Endothelial cell of umbilical vein (primary cell): ENCODE measurements around the gene MFSD6. TPM values are rescaled to one million over a fixed set of nuclear protein-coding genes. Genes with fewer than 3 reads are reported as not detected.

Source experiments
- BruUV-seq: library from RNA; stranded (reverse); fragments of 400-500 nt; replicated peaks from 2 replicates; lab custom pipeline; 2021; lab: Mats Ljungman, UMichigan
- CTCF ChIA-PET: fragments of 300-600, 350-600 bp; sonication (Branson Sonifier 250); formaldehyde crosslinking; loops from one replicate; lab custom pipeline; 2021; ENCODE audit warnings: antibody characterized with exemption, inconsistent platforms; lab: Charles Lee
- POLR2A ChIA-PET: fragments of 300-600, 350-600 bp; sonication (Branson Sonifier 250); formaldehyde crosslinking; loops from one replicate; lab custom pipeline; 2021; ENCODE audit warnings: antibody characterized with exemption, inconsistent platforms; lab: Charles Lee
- DNase-seq: peaks from one replicate; pipeline ENCODE4 v3.0.0-alpha.2; 2011; ENCODE audit warnings: low read depth, low spot score
- FAIRE-seq: peaks from 2 replicates; lab custom pipeline; 2011; peaks lifted over from hg19 to GRCh38; lab: Jason Lieb, UNC
- H2AFZ ChIP-seq: 2 replicates; pipeline ENCODE4 v1.6.0; 2012; ENCODE audit warnings: low read depth, low read length, control low read depth, inconsistent platforms
- H3K27ac ChIP-seq: 2 replicates; pipeline ENCODE4 v1.5.1; 2011; ENCODE audit warnings: low read depth, mild to moderate bottlenecking, control low read depth, low read length, moderate library complexity; ENCODE audit not compliant: insufficient read depth
- H3K27me3 ChIP-seq, 2 experiments: 2 replicates each; pipeline versions ENCODE4 v1.6.0 to v1.6.1; 2011; ENCODE audit warnings: low read length in 2 of 2, mixed read lengths in 1 of 2; ENCODE audit not compliant: control insufficient read depth in 2 of 2, insufficient read depth in 2 of 2
- H3K36me3 ChIP-seq, 2 experiments: 2 replicates in 1 of 2; 3 replicates in 1 of 2; pipeline ENCODE4 v1.5.1; 2011; ENCODE audit warnings: low read length in 2 of 2, mild to moderate bottlenecking in 1 of 2, moderate library complexity in 1 of 2; ENCODE audit not compliant: control insufficient read depth in 2 of 2, insufficient read depth in 2 of 2; ENCODE audit errors: extremely low read depth in 1 of 2
- H3K4me1 ChIP-seq: 3 replicates; pipeline ENCODE4 v1.5.1; 2011; ENCODE audit warnings: mild to moderate bottlenecking, low read length; ENCODE audit not compliant: control insufficient read depth, insufficient read depth; ENCODE audit errors: extremely low read depth
- H3K4me2 ChIP-seq: 2 replicates; pipeline ENCODE4 v1.6.1; 2011; ENCODE audit warnings: low read length, control low read depth, mixed read lengths; ENCODE audit not compliant: insufficient read depth
- H3K4me3 ChIP-seq, 3 experiments: fragments of 200-600 bp in 1 of 3; sonication (generic), shearing (Covaris generic) in 1 of 3; replicated peaks in 1 of 3; 2 replicates each; pipeline ENCODE4 v1.5.1; 2011 to 2016; ENCODE audit warnings: control low read depth in 3 of 3, low read length in 3 of 3, mild to moderate bottlenecking in 2 of 3, inconsistent platforms in 1 of 3, low read depth in 1 of 3, moderate library complexity in 1 of 3; ENCODE audit not compliant: insufficient read depth in 1 of 3
- H3K79me2 ChIP-seq: 2 replicates; pipeline ENCODE4 v1.6.0; 2012; ENCODE audit warnings: low read length, inconsistent platforms; ENCODE audit not compliant: control insufficient read depth, insufficient read depth
- H3K9ac ChIP-seq: replicated peaks from 2 replicates; pipeline ENCODE3; 2011; ENCODE audit warnings: low read length, control low read depth; ENCODE audit not compliant: insufficient read depth; ENCODE audit errors: extremely low read depth
- H3K9me1 ChIP-seq: replicated peaks from 3 replicates; pipeline ENCODE4 v1.6.0; 2011; ENCODE audit warnings: mild to moderate bottlenecking, low read length; ENCODE audit not compliant: control insufficient read depth, insufficient read depth; ENCODE audit errors: extremely low read depth
- H3K9me3 ChIP-seq: replicated peaks from 2 replicates; pipeline ENCODE4 v1.5.1; 2012; ENCODE audit warnings: low read length, inconsistent platforms; ENCODE audit not compliant: control insufficient read depth, insufficient read depth
- H4K20me1 ChIP-seq: replicated peaks from 2 replicates; pipeline ENCODE3; 2011; ENCODE audit warnings: mild to moderate bottlenecking, low read length; ENCODE audit not compliant: control insufficient read depth, insufficient read depth; ENCODE audit errors: extremely low read depth
- EZH2 ChIP-seq: IDR thresholded peaks from 2 replicates; pipeline ENCODE4 v1.6.1; 2012; ENCODE audit warnings: borderline replicate concordance, low read depth, mild to moderate bottlenecking, moderate library complexity, low read length, inconsistent platforms; ENCODE audit not compliant: severe bottlenecking
- FOS ChIP-seq: IDR thresholded peaks from 2 replicates; pipeline ENCODE4 v1.6.1; 2011; ENCODE audit warnings: mild to moderate bottlenecking, low read length, moderate library complexity, borderline replicate concordance; ENCODE audit not compliant: insufficient read depth
- GATA2 ChIP-seq: IDR thresholded peaks from 2 replicates; pipeline ENCODE4 v1.7.0; 2011; ENCODE audit warnings: low read depth, mild to moderate bottlenecking, moderate library complexity, mixed read lengths, low read length; ENCODE audit not compliant: insufficient read length, insufficient read depth
- JUN ChIP-seq: IDR thresholded peaks from 2 replicates; pipeline ENCODE4 v1.6.1; 2011; ENCODE audit warnings: borderline replicate concordance, low read depth; ENCODE audit not compliant: insufficient read length, insufficient read depth
- MAX ChIP-seq: IDR thresholded peaks from 2 replicates; pipeline ENCODE4 v1.6.1; 2011; ENCODE audit not compliant: insufficient read depth, insufficient read length
- MYC ChIP-seq: IDR thresholded peaks from one replicate; pipeline ENCODE4 v1.6.1; 2011; ENCODE audit warnings: mild to moderate bottlenecking, low read depth, low read length
- POLR2A ChIP-seq: IDR thresholded peaks from 2 replicates; pipeline ENCODE4 v1.6.1; 2012; ENCODE audit warnings: low read depth, mild to moderate bottlenecking, control low read depth, low read length
- POLR2AphosphoS5 ChIP-seq: IDR thresholded peaks from 2 replicates; pipeline ENCODE4 v1.6.1; 2012; ENCODE audit warnings: low read depth, mild to moderate bottlenecking, control low read depth, low read length, moderate library complexity; ENCODE audit not compliant: insufficient read depth
- dilution Hi-C: fragments of 300-500 bp; cut with MboI; formaldehyde crosslinking; loops from one replicate; pipeline ENCODE4 v1.15.0; 2019; ENCODE audit warnings: low sequenced_read_pairs; ENCODE audit not compliant: extremely low pct_ligation_motif_present
- intact Hi-C: fragments of 100-400 bp; cut with micrococcal nuclease; formaldehyde crosslinking; loops from one replicate; pipeline ENCODE4 v1.10.0; 2022
- polyA plus RNA-seq, 4 experiments: library from polyadenylated mRNA; depleted of rRNA in 3 of 4; stranded (reverse) in 3 of 4; unstranded in 1 of 4; fragments of >200 nt; gene quantifications; 2 replicates each; pipeline versions ENCODE4 v1.2.1 to v1.2.3, GENCODE V29; 2011 to 2012; ENCODE audit warnings: missing spikeins in 1 of 4
- total RNA-seq: library from RNA; stranded (reverse); gene quantifications from 2 replicates; pipeline ENCODE4 v1.2.3, GENCODE V29; 2021
- TF ChIP-seq, protein P1 (sequence below), 2 donors: IDR thresholded peaks; 1 replicate in 1 of 2; 2 replicates in 1 of 2; pipeline ENCODE4 v1.5.1; 2011; ENCODE audit warnings: low read length in 2 of 2, mild to moderate bottlenecking in 2 of 2, moderate library complexity in 2 of 2, control low read depth in 1 of 2, inconsistent platforms in 1 of 2, low read depth in 1 of 2; ENCODE audit not compliant: insufficient read depth in 1 of 2; ENCODE audit errors: extremely low read depth in 1 of 2

The MFSD6 gene
- total and polyA plus RNA-seq, 2 donors (not counting 3 experiments of a cell fraction or from before 2014, with no cell fraction given), result 4.3 to 4.5 TPM

- Histone ChIP-seq H3K4me3 (no peak overlapping the region), H3K27ac (no peak overlapping the region), H3K4me2 (no peak overlapping the region), H2AFZ (no peak overlapping the region), H3K9me3 (no peaks in the 10 kb centered on the region), H4K20me1 (peaks cover 2% of the 10 kb centered on the region), H3K4me1 (no peaks in the 10 kb centered on the region), H3K9ac (no peak overlapping the region), H3K9me1 (no peaks in the 10 kb centered on the region), H3K79me2 (no peaks in the 10 kb centered on the region), H3K27me3 (no peaks in the 10 kb centered on the region), H3K36me3 (peaks cover 5 to 9% of the 10 kb centered on the region in 2 experiments)
- ChIA-PET POLR2A (no interaction called here), CTCF (interaction anchor here (0.9 to 1.3 kb wide), 2 partner anchors 10 to 37 kb away, joined by 3 to 4 read pairs; no protein-coding TSS in a partner anchor)
- dilution Hi-C loops, result no loop called here
- TF ChIP-seq EZH2 (no peak), POLR2A (no peak), GATA2 (no peak), POLR2AphosphoS5 (no peak), FOS (no peak), JUN (no peak), MAX (no peak), MYC (no peak)
- TF ChIP-seq, protein P1, sequence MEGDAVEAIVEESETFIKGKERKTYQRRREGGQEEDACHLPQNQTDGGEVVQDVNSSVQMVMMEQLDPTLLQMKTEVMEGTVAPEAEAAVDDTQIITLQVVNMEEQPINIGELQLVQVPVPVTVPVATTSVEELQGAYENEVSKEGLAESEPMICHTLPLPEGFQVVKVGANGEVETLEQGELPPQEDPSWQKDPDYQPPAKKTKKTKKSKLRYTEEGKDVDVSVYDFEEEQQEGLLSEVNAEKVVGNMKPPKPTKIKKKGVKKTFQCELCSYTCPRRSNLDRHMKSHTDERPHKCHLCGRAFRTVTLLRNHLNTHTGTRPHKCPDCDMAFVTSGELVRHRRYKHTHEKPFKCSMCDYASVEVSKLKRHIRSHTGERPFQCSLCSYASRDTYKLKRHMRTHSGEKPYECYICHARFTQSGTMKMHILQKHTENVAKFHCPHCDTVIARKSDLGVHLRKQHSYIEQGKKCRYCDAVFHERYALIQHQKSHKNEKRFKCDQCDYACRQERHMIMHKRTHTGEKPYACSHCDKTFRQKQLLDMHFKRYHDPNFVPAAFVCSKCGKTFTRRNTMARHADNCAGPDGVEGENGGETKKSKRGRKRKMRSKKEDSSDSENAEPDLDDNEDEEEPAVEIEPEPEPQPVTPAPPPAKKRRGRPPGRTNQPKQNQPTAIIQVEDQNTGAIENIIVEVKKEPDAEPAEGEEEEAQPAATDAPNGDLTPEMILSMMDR (IDR thresholded peaks at IDR 0.05; ENCODE audit: extremely low read depth in 1 of 2, insufficient read depth in 1 of 2, low read depth in 1 of 2, low read length in 2 of 2), result no peak
- DNase-seq (no peak), FAIRE-seq (no peak)
- no TSS peak for BruUV-seq
- intact Hi-C loops, result no loop called here
These were observed 41.9 kb upstream of the MFSD6 start for GRCh38 chr2:190366248-190366753.
